ENCODE results near the gene PSTPIP2.

- TF ChIP-seq CTCF (IDR thresholded peaks at IDR 0.05) (no peak), POLR2A (IDR thresholded peaks at IDR 0.05) (no peak)
Observed at GRCh38 chr18:46054956-46055837, 16.9 kb downstream of the PSTPIP2 start.
